ENCODE results near the gene NLRP6. TPM values are rescaled to one million over a fixed set of nuclear protein-coding genes. Genes with fewer than 3 reads are reported as not detected.
"Not testable (repeated sequence)": the region's sequence is repeated elsewhere in the genome, so short reads cannot be mapped to it uniquely, and the experiment has no call there.

NLRP6 gene
- polyA plus RNA-seq, 1 of the 3 experiments (the other 2 are of a cell fraction), result not detected

- TF ChIP-seq RCOR1 (IDR thresholded peaks at IDR 0.05; ENCODE audit: low read length) (no peak), YY1 (IDR thresholded peaks at IDR 0.05; ENCODE audit: low read depth) (no peak), ZBTB33 (IDR thresholded peaks at IDR 0.05; ENCODE audit: borderline replicate concordance, low read depth) (no peak), TAF1 (IDR thresholded peaks at IDR 0.05; ENCODE audit: borderline replicate concordance, low read depth, low read length) (no peak), EZH2phosphoT487 (IDR thresholded peaks at IDR 0.05; ENCODE audit: borderline replicate concordance, low read depth) (no peak), POLR2AphosphoS5 (IDR thresholded peaks at IDR 0.05; ENCODE audit: low read depth, low read length) (no peak)
- no peaks in the 10 kb centered on the region for H3K9me2 ChIP-seq
- no peak overlapping the region for H3K4me2 ChIP-seq
- H4K20me1 ChIP-seq (ENCODE audit: insufficient read depth), result no peaks in the 10 kb centered on the region
- no peaks in the 10 kb centered on the region for H3K9me3 ChIP-seq
- H3K79me2 ChIP-seq (ENCODE audit: insufficient read depth), result peaks cover 8% of the 10 kb centered on the region; the same call in 1 of the 2 replicates
- ChIA-PET CTCF (interaction anchor here (1.6 kb wide), 2 partner anchors 12 to 73 kb away, joined by 3 to 4 read pairs; no protein-coding TSS in a partner anchor), POLR2A (no interaction called here)
- H2AFZ ChIP-seq (ENCODE audit: low read depth), result no peak overlapping the region
- H3K9ac ChIP-seq, result no peak overlapping the region
- H3K4me1 ChIP-seq (ENCODE audit: control insufficient read depth in 1 of 2, insufficient read depth in 2 of 2, low read depth in 1 of 2, low read length in 1 of 2), result peaks cover 0 to 4% of the 10 kb centered on the region in 2 experiments; a peak in 1 of 4 replicates
- no peak overlapping the region for H3K27ac ChIP-seq (ENCODE audit: low read depth in 2 of 2, low read length in 1 of 2)
- H3K27me3 ChIP-seq (ENCODE audit: insufficient read depth), result no peaks in the 10 kb centered on the region
- no peaks in the 10 kb centered on the region for H3K36me3 ChIP-seq (replicated peaks in 1 of 2; ENCODE audit: control insufficient read depth in 1 of 2, insufficient read depth in 2 of 2, low read length in 1 of 2)
- H3K4me3 ChIP-seq (ENCODE audit: low read depth in 2 of 2, low read length in 1 of 2), result no peak overlapping the region
- 78% methylated on average over 11 of the region's 11 CpGs for WGBS (ENCODE audit: low lambda C conversion rate)
- H3F3A ChIP-seq (replicated peaks; ENCODE audit: insufficient read depth), result no peaks in the 10 kb centered on the region
- DNase-seq, result peak; percentile 10
Measured at GRCh38 chr11:324156-324555, 45.9 kb downstream of the NLRP6 start.

GRCh38 chr11:324593-325517 is 46.6 kb downstream of the NLRP6 start:
- H3K36me3 ChIP-seq (replicated peaks in 1 of 2; ENCODE audit: control insufficient read depth in 1 of 2, insufficient read depth in 2 of 2, low read length in 1 of 2); H3K4me3 ChIP-seq (ENCODE audit: low read depth in 2 of 2, low read length in 1 of 2); H3K4me1 ChIP-seq (ENCODE audit: control insufficient read depth in 1 of 2, insufficient read depth in 2 of 2, low read depth in 1 of 2, low read length in 1 of 2); H3F3A ChIP-seq (replicated peaks; ENCODE audit: insufficient read depth); DNase-seq; H3K27ac ChIP-seq (ENCODE audit: low read depth in 2 of 2, low read length in 1 of 2); H2AFZ ChIP-seq (ENCODE audit: low read depth); H3K79me2 ChIP-seq (ENCODE audit: insufficient read depth); H3K4me2 ChIP-seq; H3K9me2 ChIP-seq; H3K27me3 ChIP-seq (ENCODE audit: insufficient read depth); H3K9me3 ChIP-seq; H4K20me1 ChIP-seq (ENCODE audit: insufficient read depth); H3K9ac ChIP-seq; POLR2A ChIA-PET: not testable (repeated sequence)
- CTCF ChIA-PET, result interaction anchor here (1.6 kb wide), 1 partner anchor 74 kb away, joined by 3 read pairs; no protein-coding TSS in a partner anchor
- 83% methylated on average over 24 of the region's 34 CpGs for WGBS (ENCODE audit: low lambda C conversion rate)

Measured in SK-N-SH (cell line).